Cerebellar nuclear complex (tissue), 1 donor: ENCODE results near the gene CUBN.
"Not testable (repeated sequence)": the region's sequence is repeated elsewhere in the genome, so short reads cannot be mapped to it uniquely, and the experiment has no call there.

Experiments
- DNase-seq, 2 experiments: peaks; one replicate each; lab custom pipeline; 2025; lab: John Stamatoyannopoulos, UW

The CUBN gene

GRCh38 chr10:17038627-17039026 is 91.0 kb downstream of the CUBN start:
- DNase-seq, result no peak

GRCh38 chr10:17037910-17038309 is 91.7 kb downstream of the CUBN start:
- no peak for DNase-seq

GRCh38 chr10:17035446-17035845 is 94.2 kb downstream of the CUBN start:
- DNase-seq, result no peak

- DNase-seq, result no peak
Measured at GRCh38 chr10:17033529-17034260, 95.9 kb downstream of the CUBN start.

GRCh38 chr10:17031637-17032635 is 97.7 kb downstream of the CUBN start:
- no peak for DNase-seq

GRCh38 chr10:17029581-17030271 is 99.9 kb downstream of the CUBN start:
- no peak for DNase-seq

- DNase-seq, result no peak
Measured at GRCh38 chr10:17029239-17029580, 100.4 kb downstream of the CUBN start.

- no peak for DNase-seq
Measured at GRCh38 chr10:17028798-17029197, 100.8 kb downstream of the CUBN start.

GRCh38 chr10:17026686-17027485 is 102.7 kb downstream of the CUBN start:
- no peak for DNase-seq

GRCh38 chr10:17025444-17026295 is 103.9 kb downstream of the CUBN start:
- no peak for DNase-seq

- no peak for DNase-seq
Measured at GRCh38 chr10:17024461-17024860, 105.2 kb downstream of the CUBN start.

GRCh38 chr10:17023386-17024298 is 106.0 kb downstream of the CUBN start:
- no peak for DNase-seq

- DNase-seq, result no peak
Measured at GRCh38 chr10:17022896-17023295, 106.7 kb downstream of the CUBN start.

GRCh38 chr10:17022466-17022825 is 107.2 kb downstream of the CUBN start:
- DNase-seq, result no peak

GRCh38 chr10:17021656-17022465 is 107.8 kb downstream of the CUBN start:
- DNase-seq, result no peak

GRCh38 chr10:17019696-17020095 is 109.9 kb downstream of the CUBN start:
- DNase-seq, result no peak

- not testable (repeated sequence) for DNase-seq
Measured at GRCh38 chr10:17013131-17013983, 116.3 kb downstream of the CUBN start.

GRCh38 chr10:17012731-17013130 is 116.9 kb downstream of the CUBN start:
- not testable (repeated sequence) for DNase-seq
